H9 (cell line): ENCODE data around the gene CLEC14A. TPM values are rescaled to one million over a fixed set of nuclear protein-coding genes. Genes with fewer than 3 reads are reported as not detected.

Experiments
- DNase-seq: peaks from one replicate; pipeline ENCODE4 v3.0.0-alpha.2; 2017
- H2AFZ ChIP-seq: one replicate; pipeline ENCODE4 v1.6.1; 2013; ENCODE audit warnings: mild to moderate bottlenecking, low read length, control low read depth, moderate library complexity
- H2AK5ac ChIP-seq: 2 replicates; pipeline ENCODE4 v1.6.1; 2013; ENCODE audit warnings: low read length, control low read depth, mixed read lengths; ENCODE audit not compliant: insufficient read length
- H2BK120ac ChIP-seq: one replicate; pipeline ENCODE4 v1.6.1; 2013; ENCODE audit warnings: low read depth, mild to moderate bottlenecking, low read length, control low read depth, inconsistent platforms; ENCODE audit not compliant: poor library complexity, severe bottlenecking
- H2BK12ac ChIP-seq: 2 replicates; pipeline ENCODE4 v1.6.1; 2013; ENCODE audit warnings: low read length, control low read depth, mixed read lengths, low read depth; ENCODE audit not compliant: insufficient read length
- H2BK15ac ChIP-seq: 2 replicates; pipeline ENCODE4 v1.6.1; 2013; ENCODE audit warnings: low read depth, low read length, control low read depth
- H2BK20ac ChIP-seq: one replicate; pipeline ENCODE4 v1.6.1; 2013; ENCODE audit warnings: low read depth, mild to moderate bottlenecking, low read length, control low read depth, inconsistent platforms; ENCODE audit not compliant: poor library complexity, severe bottlenecking
- H2BK5ac ChIP-seq: 2 replicates; pipeline ENCODE4 v1.6.1; 2013; ENCODE audit warnings: low read length, control low read depth, mixed read lengths; ENCODE audit not compliant: insufficient read length
- H3K14ac ChIP-seq: 2 replicates; pipeline ENCODE4 v1.6.1; 2013; ENCODE audit warnings: low read length, control low read depth; ENCODE audit not compliant: insufficient read depth
- H3K18ac ChIP-seq: 2 replicates; pipeline ENCODE4 v1.6.1; 2013; ENCODE audit warnings: low read depth, mild to moderate bottlenecking, mixed read lengths, low read length, control low read depth; ENCODE audit not compliant: insufficient read length
- H3K23ac ChIP-seq: 2 replicates; pipeline ENCODE4 v1.6.1; 2013; ENCODE audit warnings: low read length, control low read depth, mixed read lengths, low read depth; ENCODE audit not compliant: insufficient read length
- H3K23me2 ChIP-seq: 2 replicates; pipeline ENCODE4 v1.6.1; 2013; ENCODE audit warnings: low read depth, mild to moderate bottlenecking, mixed read lengths, low read length, control low read depth; ENCODE audit not compliant: insufficient read length, poor library complexity, severe bottlenecking
- H3K27ac ChIP-seq: 2 replicates; pipeline ENCODE4 v1.5.1; 2013; ENCODE audit warnings: low read length, control low read depth, mixed read lengths, low read depth; ENCODE audit not compliant: insufficient read length
- H3K27me3 ChIP-seq: 2 replicates; pipeline ENCODE4 v1.6.1; 2013; ENCODE audit warnings: low read length, control low read depth, inconsistent platforms; ENCODE audit not compliant: insufficient read depth
- H3K4ac ChIP-seq: 2 replicates; pipeline ENCODE4 v1.6.1; 2013; ENCODE audit warnings: low read depth, mild to moderate bottlenecking, control low read depth, inconsistent platforms, low read length, moderate library complexity
- H3K4me1 ChIP-seq: 2 replicates; pipeline ENCODE4 v1.6.1; 2013; ENCODE audit warnings: low read length, control low read depth, inconsistent platforms; ENCODE audit not compliant: insufficient read depth
- H3K4me2 ChIP-seq: 2 replicates; pipeline ENCODE4 v1.6.1; 2013; ENCODE audit warnings: low read length, control low read depth, mixed read lengths; ENCODE audit not compliant: insufficient read length, insufficient read depth
- H3K56ac ChIP-seq: 2 replicates; pipeline ENCODE4 v1.6.1; 2013; ENCODE audit warnings: low read depth, mild to moderate bottlenecking, mixed read lengths, low read length, control low read depth; ENCODE audit not compliant: insufficient read length
- H3K79me1 ChIP-seq: 2 replicates; pipeline ENCODE4 v1.6.1; 2013; ENCODE audit warnings: low read depth, mild to moderate bottlenecking, moderate library complexity, low read length, control low read depth, inconsistent platforms; ENCODE audit not compliant: insufficient read depth, poor library complexity, severe bottlenecking
- H3K79me2 ChIP-seq: 2 replicates; pipeline ENCODE4 v1.6.1; 2013; ENCODE audit warnings: low read length, control low read depth, inconsistent platforms; ENCODE audit not compliant: insufficient read depth
- H3K9ac ChIP-seq: 2 replicates; pipeline ENCODE4 v1.6.1; 2013; ENCODE audit warnings: low read length, control low read depth, mixed read lengths; ENCODE audit not compliant: insufficient read length; ENCODE audit errors: extremely low read depth
- H3K9me3 ChIP-seq: one replicate; pipeline ENCODE4 v1.6.1; 2013; ENCODE audit warnings: low read depth, low read length, inconsistent platforms; ENCODE audit not compliant: control insufficient read depth
- H3T11ph ChIP-seq: one replicate; pipeline ENCODE4 v1.6.1; 2013; ENCODE audit warnings: mild to moderate bottlenecking, low read length, control low read depth, inconsistent platforms
- H4K20me1 ChIP-seq: one replicate; pipeline ENCODE4 v1.6.1; 2013; ENCODE audit not compliant: control insufficient read depth, insufficient read length, insufficient read depth
- H4K5ac ChIP-seq: 2 replicates; pipeline ENCODE4 v1.6.1; 2013; ENCODE audit warnings: low read depth, mild to moderate bottlenecking, mixed read lengths, low read length, control low read depth; ENCODE audit not compliant: insufficient read length
- H4K8ac ChIP-seq: replicated peaks from 2 replicates; pipeline ENCODE4 v1.6.1; 2013; ENCODE audit warnings: low read length, control low read depth, mixed read lengths, low read depth; ENCODE audit not compliant: insufficient read length
- H4K91ac ChIP-seq: 2 replicates; pipeline ENCODE4 v1.6.1; 2013; ENCODE audit warnings: low read depth, mild to moderate bottlenecking, moderate library complexity, mixed read lengths, low read length, control low read depth; ENCODE audit not compliant: insufficient read length
- H3K27ac Mint-ChIP-seq, 3 experiments: 2 replicates in 2 of 3; 3 replicates in 1 of 3; pipeline ENCODE4 v1.8.0; 2020 to 2021; ENCODE audit warnings: mixed read lengths in 3 of 3, mild to moderate bottlenecking in 1 of 3, moderate library complexity in 1 of 3
- H3K27me3 Mint-ChIP-seq: 2 replicates; pipeline ENCODE4 v1.8.0; 2021; ENCODE audit warnings: low read depth, mild to moderate bottlenecking, moderate library complexity, mixed read lengths
- H3K36me3 Mint-ChIP-seq, 3 experiments: 2 replicates in 2 of 3; 3 replicates in 1 of 3; pipeline ENCODE4 v1.8.0; 2020 to 2021; ENCODE audit warnings: low read depth in 3 of 3, mixed read lengths in 3 of 3; ENCODE audit not compliant: insufficient read depth in 1 of 3
- H3K4me1 Mint-ChIP-seq, 2 experiments: 2 replicates each; pipeline ENCODE4 v1.8.0; 2020; ENCODE audit warnings: mixed read lengths in 2 of 2
- H3K4me3 Mint-ChIP-seq, 2 experiments: 2 replicates in 1 of 2; 3 replicates in 1 of 2; pipeline ENCODE4 v1.8.0; 2020 to 2021; ENCODE audit warnings: mild to moderate bottlenecking in 2 of 2, mixed read lengths in 2 of 2, moderate library complexity in 1 of 2
- H3K9me3 Mint-ChIP-seq, 2 experiments: 2 replicates in 1 of 2; 3 replicates in 1 of 2; pipeline ENCODE4 v1.8.0; 2020; ENCODE audit warnings: mild to moderate bottlenecking in 2 of 2, mixed read lengths in 2 of 2, moderate library complexity in 1 of 2
- CTCF ChIP-seq: fragments of 200-600 bp; sonication (generic); conservative IDR thresholded peaks from 3 replicates; pipeline ENCODE4 v1.8.0; 2021; ENCODE audit warnings: antibody characterized with exemption, mild to moderate bottlenecking
- WGBS: extraction: QIAGEN DNeasy Blood & Tissue Kit; methylation state at CpG from one replicate; pipeline ENCODE4 v1.1.7; 2013; ENCODE audit warnings: missing lambda C conversion rate, low lambda C conversion rate, mixed read lengths; ENCODE audit not compliant: insufficient read length; ENCODE audit errors: extremely low coverage; 5-methylcytosine and 5-hydroxymethylcytosine counted together
- total RNA-seq: library from RNA; stranded (reverse); gene quantifications from 2 replicates; pipeline ENCODE4 v1.2.1, GENCODE V29; 2021

The CLEC14A gene
- total RNA-seq, 1 experiment from 2014 or later = not detected

GRCh38 chr14:38225946-38226345, 29.9 kb downstream of the CLEC14A start:
- no peaks in the 10 kb centered on the region for H3K79me2 ChIP-seq
- no peak overlapping the region for H3K4ac ChIP-seq
- H3K23ac ChIP-seq = no peak overlapping the region
- H2AK5ac ChIP-seq = no peak overlapping the region
- Mint-ChIP-seq H3K27me3 (peaks cover 23% of the 10 kb centered on the region), H3K4me1 (peaks cover 10 to 15% of the 10 kb centered on the region in 2 experiments), H3K9me3 (peaks cover 0 to 4% of the 10 kb centered on the region in 2 experiments; a peak in 1 of 5 replicates), H3K4me3 (no peak overlapping the region), H3K36me3 (peaks cover 0 to 3% (median 0%) of the 10 kb centered on the region in 3 experiments; a peak in 1 of 7 replicates), H3K27ac (no peak overlapping the region)
- H4K91ac ChIP-seq = no peak overlapping the region
- no peak for DNase-seq
- H3K9me3 ChIP-seq = no peaks in the 10 kb centered on the region
- H3K9ac ChIP-seq = no peak overlapping the region
- no peak overlapping the region for H2BK15ac ChIP-seq
- no peak overlapping the region for H2BK20ac ChIP-seq
- no peak overlapping the region for H4K8ac ChIP-seq
- H3K56ac ChIP-seq = no peak overlapping the region
- no peak overlapping the region for H3K4me2 ChIP-seq
- H3K27ac ChIP-seq = no peak overlapping the region
- H3T11ph ChIP-seq = no peak overlapping the region
- H2AFZ ChIP-seq = no peak overlapping the region
- H2BK120ac ChIP-seq = no peak overlapping the region
- H3K14ac ChIP-seq = no peak overlapping the region
- H3K18ac ChIP-seq = no peak overlapping the region
- no peak for TF ChIP-seq CTCF
- no peaks in the 10 kb centered on the region for H4K20me1 ChIP-seq
- peaks cover 3% of the 10 kb centered on the region; the same call in 1 of the 2 replicates for H3K4me1 ChIP-seq
- H2BK12ac ChIP-seq = no peak overlapping the region
- no CpG with 5 or more reads among the region's 2 CpGs for WGBS
- H3K23me2 ChIP-seq = no peaks in the 10 kb centered on the region
- no peak overlapping the region for H2BK5ac ChIP-seq
- H4K5ac ChIP-seq = no peak overlapping the region
- H3K79me1 ChIP-seq = no peaks in the 10 kb centered on the region
- H3K27me3 ChIP-seq = no peaks in the 10 kb centered on the region
